ENCODE results near the gene CAMK1D.

GRCh38 chr10:12812571-12812970 is 463.2 kb downstream of the CAMK1D start:
- TF ChIP-seq CTCF (IDR thresholded peaks at IDR 0.05) (no peak), POLR2AphosphoS5 (IDR thresholded peaks at IDR 0.05) (no peak), POLR2A (IDR thresholded peaks at IDR 0.05) (no peak)

All from breast epithelium (tissue), 3 donors.